HG03066 (cell line): ENCODE measurements around the gene CRACR2A.

ENCODE experiments used
- ATAC-seq: cut with Tn5 transposase; IDR thresholded peaks from one replicate; pipeline ENCODE4 v1.9.1; 2021; ENCODE audit warnings: low read depth; ENCODE audit not compliant: unreplicated experiment

The CRACR2A gene

DNA sequence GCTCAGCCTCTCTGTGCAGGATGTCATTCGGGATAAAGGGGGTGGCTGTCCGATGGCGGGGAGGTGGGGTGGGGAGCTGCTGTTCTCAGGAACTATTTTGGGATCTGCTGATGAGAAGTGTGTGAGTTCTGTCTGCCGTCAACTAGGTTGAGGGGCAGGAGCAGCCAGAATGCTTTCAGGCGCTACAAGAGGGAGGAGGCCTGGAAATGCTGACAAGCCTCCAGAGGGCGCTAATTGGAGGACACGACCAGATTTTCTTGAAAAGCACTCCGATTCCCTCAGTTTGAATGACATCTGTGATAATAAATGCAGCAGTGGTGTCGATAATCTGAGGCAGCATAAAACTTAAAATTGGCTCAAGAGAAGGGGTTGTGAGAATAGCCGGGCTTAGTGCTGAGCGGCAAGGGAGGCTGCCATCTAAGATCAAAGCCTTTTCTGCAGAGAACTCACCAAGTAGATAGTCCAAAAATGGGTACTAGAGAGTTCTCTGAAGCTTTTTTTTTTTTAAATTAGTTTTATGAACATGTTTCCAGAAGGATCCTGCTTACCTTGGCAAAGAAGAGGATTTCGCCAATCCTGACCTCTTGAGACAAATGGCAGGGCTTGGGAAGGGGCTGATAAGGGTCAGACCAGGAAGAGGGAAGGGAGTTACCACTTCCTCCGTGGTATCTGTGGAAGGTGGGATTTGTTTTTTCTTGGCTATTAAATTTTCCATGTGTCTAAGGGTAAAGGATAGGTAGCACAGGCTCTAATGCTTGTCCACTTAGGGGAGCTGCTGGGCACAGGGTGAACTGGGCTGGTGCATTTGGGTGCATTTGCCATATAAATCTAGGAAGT, 94.4 kb downstream of the CRACR2A start:
- ATAC-seq: no peak

DNA sequence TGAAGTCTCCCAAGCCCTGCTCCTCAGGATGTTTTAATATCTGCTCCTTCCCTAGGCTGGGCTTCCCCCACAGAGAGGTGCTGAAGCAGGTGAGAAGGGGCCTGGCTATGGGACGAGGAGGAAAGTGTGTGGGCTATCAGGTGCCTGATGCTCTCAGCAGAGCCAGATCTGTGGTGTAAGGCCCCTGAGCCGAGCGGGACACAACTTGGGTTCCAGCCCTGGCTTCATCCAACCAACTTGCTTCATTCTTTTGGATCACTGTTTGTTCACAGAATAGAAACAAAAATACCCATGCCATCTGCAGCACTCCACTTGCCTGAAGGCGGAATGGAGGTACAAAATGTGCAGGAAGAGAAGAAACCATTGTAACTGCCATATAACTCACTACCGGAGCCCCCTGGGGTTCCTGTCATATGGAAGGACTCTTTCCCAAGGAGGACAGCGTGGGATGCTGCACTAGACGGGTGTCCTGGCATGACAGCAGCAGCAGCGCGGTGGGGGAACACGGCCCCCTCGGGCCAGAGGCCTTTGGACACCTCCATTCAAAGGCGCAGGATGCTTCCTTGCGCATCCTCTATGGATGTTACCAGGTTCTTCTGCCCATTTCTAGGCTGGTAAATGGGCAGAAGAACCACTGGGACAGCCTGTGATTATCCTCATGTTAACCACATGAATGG, 95.8 kb downstream of the CRACR2A start:
- no peak for ATAC-seq

DNA sequence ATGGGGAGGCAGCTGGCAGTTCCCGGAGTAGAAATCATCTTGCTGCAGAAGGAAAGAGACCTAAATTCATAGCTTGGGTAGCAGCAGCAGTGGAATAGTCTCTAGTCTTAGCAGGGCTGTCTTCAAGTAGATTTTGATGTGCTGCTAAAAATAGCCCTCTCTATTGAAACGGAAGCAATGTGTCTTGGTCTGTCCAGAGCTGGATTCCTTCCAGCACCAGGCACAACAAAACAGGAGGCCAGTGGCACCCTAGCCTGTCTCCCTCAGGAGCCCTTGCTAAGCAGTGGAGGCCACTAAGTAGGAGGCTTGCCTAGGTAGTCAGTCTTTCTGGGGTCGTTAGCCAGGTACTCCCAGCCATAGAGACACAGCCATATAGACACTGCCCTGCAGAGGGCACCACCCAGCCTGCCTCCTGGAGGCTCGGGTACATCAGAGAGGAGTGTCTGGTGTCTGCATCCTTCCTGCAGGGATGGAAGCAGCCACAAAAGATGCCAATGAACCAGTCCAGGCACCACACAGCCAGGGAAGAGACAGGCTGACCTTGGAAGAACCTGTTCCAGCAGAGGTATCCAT, 97.5 kb downstream of the CRACR2A start:
- no peak for ATAC-seq

DNA sequence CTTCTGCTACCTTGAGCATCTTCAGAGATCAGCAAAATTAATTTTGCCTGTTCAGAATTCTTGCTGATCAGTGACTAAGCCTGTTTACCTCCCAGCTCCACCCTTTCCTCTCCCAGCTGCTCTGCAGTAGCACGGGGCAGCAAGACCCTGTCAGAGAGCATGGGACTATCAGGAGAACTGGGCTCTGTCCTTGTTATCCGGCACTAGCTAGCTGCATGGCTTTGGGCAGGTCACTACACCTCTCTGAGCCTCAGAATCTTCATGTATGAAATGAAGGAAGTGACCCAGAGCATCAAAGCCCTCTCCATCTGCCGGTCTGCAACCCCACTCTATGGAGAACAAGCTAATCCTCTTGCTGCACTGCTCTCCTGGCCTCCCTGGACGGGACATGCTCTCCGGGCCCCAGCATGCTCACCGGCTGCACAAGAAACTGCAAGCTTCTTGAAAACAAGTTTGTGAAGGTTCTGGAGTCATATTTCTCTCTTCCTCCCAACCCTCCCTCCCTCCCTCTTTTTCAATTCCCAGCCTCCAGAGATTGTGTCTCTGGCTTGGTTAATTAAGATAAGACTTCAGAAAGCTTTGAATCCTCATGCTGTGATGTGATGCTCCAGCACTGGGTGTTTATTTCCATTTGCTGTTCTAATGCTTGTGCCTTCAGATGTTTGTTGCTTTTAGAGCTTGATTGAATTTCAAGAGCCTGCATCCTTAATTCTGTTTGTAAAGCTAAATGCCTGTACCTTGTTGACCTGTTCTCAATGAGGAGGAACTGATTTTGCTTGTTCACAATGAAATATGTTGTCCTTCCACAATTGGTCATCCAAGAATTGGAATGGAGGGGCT, 101.1 kb downstream of the CRACR2A start:
- no peak for ATAC-seq

DNA sequence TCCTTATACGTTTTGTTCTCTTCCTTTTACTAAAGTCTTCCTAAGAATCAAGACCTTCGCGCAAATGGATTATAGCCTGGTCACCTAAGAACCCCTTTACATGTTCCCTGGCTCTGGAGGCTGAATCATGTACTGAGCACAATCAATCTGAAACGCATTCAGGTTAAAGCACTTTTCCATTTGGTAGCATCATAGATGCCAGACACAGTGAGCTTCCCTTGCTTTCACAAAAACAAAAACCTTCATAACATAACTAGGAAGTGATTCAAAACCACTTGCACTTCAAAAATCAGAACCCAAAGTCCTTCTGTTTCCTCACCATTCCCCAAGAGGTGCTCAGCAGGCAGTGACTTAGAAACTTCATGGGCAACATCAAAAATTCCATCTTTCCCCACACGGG, 105.4 kb downstream of the CRACR2A start:
- ATAC-seq: no peak

DNA sequence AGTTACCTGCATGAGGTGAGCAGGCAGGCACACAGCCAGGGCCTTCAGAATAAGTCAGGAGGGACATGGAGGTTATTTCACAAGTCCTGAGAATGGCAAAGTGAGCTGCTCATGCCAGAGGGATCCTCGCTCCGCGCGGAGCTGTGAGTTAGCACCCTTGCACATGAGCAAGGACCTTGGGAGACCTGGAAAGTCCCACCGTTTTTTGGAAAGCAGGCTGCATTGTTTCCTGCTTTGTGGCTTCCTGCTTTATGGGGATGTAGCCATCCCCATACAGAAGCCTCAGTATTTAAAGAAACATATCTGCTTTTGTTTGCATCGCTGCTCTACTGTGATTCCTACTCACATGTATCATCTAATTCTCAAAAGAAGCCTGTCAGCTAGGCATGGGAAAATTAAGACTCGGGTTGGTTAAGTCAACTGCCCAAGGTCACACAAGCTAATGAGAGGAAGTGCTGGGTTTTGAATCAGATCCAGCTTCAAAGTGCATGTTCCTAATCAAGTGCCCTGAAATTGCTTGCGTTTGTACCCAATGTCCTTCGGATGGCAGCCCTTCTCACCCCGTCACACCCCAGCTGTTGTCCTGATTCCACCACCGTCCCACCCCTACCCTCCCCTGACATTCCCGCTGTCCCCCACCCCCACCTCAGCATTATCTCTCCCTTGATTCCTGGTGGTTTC, 106.2 kb downstream of the CRACR2A start:
- no peak for ATAC-seq

DNA sequence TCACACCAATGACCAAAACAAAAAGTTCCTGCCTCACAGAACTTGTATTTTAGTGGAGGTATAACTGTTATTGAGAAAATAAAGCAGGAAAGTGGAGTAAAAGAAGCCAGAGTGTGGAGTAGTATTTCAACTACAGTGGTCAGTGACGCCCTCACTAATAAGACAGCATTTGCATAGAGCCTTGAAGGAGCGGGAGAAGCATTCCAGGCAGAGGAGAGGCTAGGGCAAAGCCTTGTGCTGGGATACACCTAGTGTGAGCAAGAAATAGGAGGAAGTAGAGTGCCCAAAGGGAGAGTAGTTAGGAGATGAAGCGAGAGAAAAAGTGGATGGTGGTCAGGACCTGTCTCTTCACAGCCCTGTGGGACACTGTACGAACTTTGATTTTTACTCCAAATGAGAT, 107.8 kb downstream of the CRACR2A start:
- no peak for ATAC-seq

DNA sequence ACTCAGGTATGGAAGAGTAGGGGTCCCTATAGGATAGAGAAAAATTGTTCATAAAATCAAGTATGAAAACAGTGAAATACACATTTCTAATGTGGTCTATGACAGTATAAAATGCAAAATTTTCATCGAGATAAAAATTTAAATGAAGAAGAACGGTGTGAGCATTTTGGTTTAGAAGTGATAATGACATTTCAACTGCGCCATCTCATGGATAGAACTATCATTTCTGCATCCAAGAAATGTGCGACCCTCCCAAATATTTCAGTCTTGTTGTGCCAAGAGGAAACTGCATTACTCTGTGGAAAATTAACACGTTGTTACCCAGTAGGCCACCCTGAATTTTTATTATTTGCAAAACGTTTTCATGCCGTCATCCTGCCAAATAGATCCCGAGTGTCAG, 108.8 kb downstream of the CRACR2A start:
- no peak for ATAC-seq

DNA sequence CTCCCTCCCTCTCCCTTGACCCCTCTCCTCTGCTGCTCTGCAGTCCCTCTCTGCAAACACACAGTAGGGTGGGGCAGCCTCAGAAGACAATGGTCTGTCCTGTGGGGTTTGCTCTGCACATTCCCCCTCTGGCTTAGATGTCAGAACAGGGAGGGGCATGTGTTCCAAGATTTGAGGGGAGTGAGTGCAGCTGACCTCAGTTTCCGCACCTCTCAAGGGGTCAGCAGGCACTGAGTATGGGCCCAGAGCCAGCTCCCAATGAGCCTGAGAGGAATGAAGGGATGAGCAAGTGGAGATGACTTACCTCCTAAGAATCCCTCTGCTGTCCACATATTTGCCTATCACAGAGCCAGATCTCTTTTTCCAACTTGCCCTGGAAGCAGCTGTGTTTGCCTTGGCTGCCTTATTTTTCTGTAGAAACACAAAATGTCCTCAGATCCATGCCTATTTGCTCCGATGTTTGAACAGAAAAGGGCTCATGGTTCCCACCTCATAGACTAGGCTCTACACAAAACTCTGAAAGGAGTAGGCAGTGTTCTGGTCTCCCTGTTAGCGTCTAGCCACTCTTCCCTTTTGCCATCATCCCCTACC, 111.4 kb downstream of the CRACR2A start:
- ATAC-seq: no peak

DNA sequence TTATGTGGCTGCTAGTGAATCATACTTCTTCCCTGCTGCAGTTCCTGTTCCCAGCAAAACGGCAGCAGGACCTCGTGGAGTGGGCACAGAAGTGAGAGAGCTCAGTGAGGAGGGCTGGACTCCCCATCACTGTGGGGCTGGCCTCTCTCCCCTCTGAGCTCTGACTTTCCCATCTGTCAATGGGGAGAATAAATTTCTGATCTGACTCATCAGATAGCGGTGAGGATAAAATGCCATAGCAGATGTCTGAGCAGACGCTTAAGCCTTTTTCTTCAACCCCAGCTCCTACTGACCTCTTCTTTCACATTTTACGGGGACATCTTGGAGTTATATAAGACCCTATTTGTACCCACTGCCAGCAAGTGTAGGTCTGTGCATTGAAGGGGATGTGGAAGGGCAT, 116.6 kb downstream of the CRACR2A start:
- no peak for ATAC-seq

DNA sequence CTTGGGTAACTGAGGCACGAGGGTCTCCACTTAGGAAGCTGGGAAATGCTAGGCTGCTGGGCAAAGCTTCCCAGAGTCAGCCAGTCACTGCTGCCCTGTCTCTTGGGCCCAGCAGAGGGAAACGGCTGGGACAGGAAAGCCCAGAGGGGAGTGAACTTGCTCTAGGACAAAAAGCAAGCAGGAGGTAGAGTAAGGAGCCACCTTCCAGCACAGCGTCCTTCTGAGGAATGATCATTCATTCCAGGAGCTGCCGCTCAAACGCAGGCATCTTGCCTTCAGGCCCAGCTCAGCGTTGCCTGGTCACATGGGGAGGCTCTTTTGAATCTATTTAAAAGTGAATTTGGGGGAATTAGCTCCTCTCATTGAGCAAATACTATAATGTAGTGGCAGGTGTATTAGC, 118.6 kb downstream of the CRACR2A start:
- ATAC-seq: no peak

DNA sequence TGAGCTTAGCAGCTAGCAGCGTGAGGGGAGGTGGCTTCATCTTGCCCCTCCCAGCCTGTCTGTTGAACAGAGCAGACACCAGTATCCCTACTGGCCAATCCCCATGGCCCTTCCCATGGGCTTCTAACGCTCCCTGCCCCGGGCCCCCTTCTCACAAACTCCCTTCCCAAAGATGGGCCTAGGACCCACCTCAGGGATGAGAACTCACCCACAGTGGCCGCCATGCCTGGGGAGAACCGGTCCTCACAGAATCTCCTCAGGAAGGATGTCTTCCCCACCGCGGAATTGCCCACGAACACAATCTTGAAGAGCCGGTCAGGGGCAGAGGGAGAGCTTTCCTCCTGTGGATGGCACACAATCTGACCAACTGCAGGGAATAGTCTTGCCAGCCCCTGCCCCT, 119.5 kb downstream of the CRACR2A start:
- no peak for ATAC-seq

DNA sequence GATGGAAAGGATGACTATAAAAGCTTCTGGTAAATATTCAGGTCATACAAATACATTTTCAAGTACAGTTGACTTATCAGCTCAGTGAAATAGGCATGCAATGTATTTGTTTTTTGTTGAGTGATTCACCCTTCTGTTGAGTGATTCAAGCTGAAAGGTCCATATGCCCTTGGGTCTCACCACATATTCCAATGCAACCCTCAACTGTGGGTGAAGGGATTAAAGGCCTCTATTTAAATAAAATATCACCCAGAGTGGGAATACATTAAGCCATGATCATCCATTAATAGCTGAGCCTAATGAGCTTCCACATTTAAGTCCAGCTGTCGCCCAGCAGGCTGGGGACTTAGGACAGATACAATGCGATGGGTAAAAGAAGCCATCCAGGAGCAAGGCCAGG, 120.2 kb downstream of the CRACR2A start:
- no peak for ATAC-seq

DNA sequence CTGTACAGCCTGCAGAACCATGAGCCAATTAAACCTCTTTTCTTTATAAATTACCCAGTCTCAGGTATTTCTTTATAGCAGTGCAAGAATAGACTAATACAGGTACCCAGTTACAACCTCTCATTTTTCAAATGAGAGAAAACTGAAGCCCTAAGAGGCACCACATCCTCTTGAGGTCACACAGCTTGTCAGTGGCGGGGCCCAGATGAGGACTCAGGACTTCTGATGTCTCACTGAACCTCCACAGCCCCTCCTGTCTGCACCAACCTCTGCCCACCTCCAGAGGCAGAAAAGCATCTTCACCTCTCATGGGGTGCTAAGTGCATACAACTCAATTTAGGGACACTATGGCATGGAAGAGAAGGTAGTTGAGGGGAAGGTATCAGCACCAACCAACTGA, 120.7 kb downstream of the CRACR2A start:
- no peak for ATAC-seq

DNA sequence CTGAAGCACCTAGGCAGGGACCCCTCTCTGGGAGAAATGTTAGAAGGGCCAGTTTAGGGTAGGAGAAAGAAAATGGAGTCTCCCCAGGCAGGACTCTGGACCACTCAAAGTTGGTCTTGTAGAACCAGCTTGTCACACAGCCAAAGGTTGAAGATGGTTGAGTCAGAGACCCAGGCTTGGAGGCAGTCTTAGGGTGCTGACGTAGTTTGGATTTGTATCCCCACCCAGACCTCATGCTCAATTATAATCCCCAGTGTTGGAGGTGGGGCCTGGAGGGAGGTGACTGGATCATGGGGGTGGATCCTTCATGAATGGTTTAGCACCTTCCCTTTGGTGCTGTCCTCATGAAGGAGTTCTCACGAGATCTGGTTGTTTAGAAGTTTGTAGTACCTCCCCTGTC, 121.2 kb downstream of the CRACR2A start:
- no peak for ATAC-seq

DNA sequence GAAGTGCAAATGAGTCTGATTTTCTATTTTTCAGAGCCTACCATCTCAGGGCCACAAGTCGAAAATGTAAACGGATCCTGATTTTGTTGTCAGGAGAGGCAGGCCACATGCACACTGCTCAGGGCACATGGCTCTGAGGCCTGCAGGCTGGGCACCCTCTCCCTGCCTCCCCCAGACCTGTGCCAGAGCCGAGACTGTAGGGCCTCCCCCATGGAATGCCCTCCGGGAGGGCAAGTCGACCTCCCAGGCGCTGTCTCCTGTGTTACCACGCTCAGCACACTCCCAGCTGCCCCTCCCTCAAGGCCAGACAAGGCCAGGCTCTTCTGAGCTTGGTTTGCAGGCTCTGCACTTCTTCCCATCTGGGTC, 121.7 kb downstream of the CRACR2A start:
- no peak for ATAC-seq

DNA sequence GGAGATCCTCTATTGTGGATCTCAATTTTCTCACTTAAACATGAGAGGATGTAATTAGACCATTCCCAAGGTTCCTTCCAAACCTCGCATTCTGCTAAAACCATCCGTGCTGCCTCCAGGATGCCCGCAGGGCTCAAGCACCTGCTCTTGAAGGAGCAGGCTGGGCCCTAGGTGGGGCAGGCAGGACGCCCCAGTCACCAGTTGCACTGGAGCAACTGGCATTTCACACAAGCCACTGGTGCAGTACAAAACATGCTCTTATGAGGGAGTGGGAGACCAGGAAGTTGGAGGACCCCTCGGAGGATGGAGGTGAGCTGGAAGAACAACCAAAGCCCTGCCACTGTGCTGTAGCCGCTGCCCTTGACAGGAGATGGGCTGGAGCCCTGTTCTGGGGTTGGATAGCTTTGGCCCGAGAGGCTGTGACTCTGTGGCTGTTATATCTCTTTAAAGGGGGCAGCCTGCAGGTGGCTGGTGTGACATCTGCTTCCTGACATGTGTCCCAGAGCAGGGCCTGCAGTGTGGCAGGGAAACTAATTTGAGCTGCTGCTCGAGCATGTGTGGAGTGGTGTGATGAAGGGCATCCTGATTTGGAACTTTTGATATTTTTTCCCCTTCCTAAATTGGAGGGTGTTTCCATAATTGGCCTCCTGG, 122.2 kb downstream of the CRACR2A start:
- ATAC-seq: no peak

DNA sequence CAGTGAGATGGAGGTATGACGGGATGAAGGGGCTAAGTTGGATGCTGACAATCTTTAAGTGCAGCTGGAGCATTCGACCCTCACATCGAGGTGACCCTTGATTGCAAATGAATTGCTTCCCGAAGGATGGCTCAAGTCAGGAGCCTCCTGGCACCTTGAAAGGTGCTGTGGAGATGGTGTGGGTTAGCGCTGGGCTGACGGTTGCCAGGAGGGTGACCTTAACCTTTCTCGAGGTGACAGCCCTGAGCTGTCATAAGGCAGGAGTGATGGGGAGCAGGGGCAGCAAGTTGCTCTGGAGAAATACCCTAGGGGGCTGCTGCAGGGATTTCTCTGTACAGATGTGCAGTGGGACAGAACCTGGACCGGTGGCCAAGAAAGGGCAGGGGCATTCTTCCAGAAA, 122.8 kb downstream of the CRACR2A start:
- no peak for ATAC-seq

DNA sequence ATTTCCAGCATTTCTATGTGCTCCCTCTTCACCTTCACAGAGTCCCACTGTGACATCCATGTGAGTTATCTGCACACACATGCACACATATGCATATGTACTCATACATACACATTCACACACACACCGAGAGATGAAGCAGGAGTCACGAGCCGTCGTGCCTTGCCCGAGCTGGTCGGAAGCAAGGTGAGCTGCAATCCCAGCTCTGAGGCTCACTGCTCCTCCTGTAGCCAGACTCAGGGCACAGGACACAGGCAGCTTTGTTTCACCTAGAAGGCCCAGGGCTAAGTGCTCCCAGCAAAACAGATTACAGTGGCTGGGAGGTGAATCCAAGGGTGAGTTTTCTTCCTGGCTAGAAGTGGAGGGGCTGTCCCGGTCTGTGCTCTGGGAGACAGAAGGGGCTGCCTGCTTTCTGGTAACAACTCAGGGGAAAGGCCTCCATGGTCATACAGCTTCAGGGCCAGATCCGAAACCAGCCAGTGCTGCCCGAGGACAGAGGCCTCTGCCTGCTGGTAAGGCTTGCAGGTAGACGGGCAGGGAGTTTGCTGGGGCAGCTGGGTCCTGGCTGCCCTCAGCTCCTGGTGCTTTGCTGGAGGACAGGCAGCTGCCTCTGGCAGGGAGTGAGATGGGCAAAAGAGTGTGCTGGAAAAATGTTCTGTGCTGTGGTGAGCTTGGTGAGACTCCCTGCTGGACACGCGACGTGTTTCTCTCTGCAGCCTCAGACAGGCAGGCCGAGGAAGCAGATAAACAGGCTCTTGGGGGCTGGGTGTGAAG, 123.7 kb downstream of the CRACR2A start:
- ATAC-seq: no peak
